Measurements from ENCODE around the gene DDAH1. TPM values are rescaled to one million over a fixed set of nuclear protein-coding genes. Genes with fewer than 3 reads are reported as not detected.

Gene DDAH1
- total RNA-seq, 6 experiments from 2014 or later = 54.9 to 94.9 (median 66.2) TPM

DNA sequence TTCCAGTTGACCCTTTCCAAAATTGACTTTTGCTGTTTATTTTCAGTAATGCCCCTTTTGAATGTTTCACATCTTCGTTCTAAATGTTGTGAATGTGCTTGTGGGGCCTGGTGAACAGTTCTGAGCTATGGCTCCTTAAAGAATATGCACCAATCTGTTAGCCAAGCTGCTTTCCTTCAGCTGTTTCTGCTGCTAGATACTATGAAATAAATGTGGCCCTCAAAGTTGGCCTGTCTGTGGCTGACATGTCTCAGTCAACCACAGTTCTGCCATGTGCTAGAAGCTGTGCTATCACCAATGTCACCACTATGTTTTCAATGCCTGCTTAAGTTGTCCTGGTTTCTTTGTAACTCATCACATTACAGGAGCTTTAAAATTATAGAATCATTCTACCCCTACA lies 101.9 kb downstream of the DDAH1 start:
- Histone ChIP-seq H3K27me3 (no peaks in the 10 kb centered on the region), H3K4me3 (no peak overlapping the region), H3K4me1 (peaks cover 0 to 36% (median 0%) of the 10 kb centered on the region in 4 donors), H3K36me3 (no peaks in the 10 kb centered on the region), H3K27ac (peak overlapping the region in 1 of 3 donors; percentile 4), H3K9me3 (no peaks in the 10 kb centered on the region)
- no peak for ATAC-seq
- no peak for TF ChIP-seq POLR2A (IDR thresholded peaks at IDR 0.05)
- TF ChIP-seq, protein P1, sequence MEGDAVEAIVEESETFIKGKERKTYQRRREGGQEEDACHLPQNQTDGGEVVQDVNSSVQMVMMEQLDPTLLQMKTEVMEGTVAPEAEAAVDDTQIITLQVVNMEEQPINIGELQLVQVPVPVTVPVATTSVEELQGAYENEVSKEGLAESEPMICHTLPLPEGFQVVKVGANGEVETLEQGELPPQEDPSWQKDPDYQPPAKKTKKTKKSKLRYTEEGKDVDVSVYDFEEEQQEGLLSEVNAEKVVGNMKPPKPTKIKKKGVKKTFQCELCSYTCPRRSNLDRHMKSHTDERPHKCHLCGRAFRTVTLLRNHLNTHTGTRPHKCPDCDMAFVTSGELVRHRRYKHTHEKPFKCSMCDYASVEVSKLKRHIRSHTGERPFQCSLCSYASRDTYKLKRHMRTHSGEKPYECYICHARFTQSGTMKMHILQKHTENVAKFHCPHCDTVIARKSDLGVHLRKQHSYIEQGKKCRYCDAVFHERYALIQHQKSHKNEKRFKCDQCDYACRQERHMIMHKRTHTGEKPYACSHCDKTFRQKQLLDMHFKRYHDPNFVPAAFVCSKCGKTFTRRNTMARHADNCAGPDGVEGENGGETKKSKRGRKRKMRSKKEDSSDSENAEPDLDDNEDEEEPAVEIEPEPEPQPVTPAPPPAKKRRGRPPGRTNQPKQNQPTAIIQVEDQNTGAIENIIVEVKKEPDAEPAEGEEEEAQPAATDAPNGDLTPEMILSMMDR (IDR thresholded peaks at IDR 0.05) = no peak
- DNase-seq = no peak
- intact Hi-C loops (cut with DNase I) = no loop called here
- WGBS (ENCODE audit: insufficient coverage, low coverage, low lambda C conversion rate, missing lambda C conversion rate) = 55% methylated on average over 1 of the region's 1 CpG

DNA sequence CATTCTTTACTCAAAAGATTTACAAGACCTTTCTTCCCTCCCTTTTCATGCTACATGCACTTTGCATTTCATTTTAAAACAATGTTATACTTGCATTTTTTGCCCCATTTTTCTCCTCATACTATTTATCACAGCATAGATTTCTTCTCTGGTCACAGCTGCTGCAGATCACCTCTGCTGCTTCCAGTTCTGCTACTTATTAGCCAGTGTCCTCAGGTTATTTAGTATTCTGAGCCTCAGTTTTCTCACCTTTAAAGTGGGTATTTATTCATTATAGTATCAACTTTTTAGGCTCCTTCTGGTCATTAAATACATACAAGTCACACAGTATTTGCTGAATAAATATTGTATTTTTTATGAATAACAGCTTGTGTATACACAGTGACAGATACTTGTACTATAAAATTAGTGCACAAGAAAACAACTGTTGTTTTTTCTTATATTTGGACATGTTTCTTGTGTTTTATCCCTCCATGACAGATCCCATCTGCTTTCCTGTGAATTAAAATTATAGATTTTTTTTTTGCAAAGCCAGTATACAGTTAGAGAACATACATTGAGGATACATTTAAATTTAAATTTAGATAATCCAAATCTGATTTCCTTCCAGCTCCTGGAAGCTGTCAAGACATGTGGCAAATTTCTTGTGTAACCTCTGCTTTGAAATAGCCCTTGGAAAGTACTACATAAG lies 103.2 kb downstream of the DDAH1 start:
- no peak for TF ChIP-seq POLR2A (IDR thresholded peaks at IDR 0.05)
- TF ChIP-seq, protein P1 (IDR thresholded peaks at IDR 0.05) = no peak
- H3K27me3 ChIP-seq = no peaks in the 10 kb centered on the region
- no peak for DNase-seq
- no peak for ATAC-seq
- no peaks in the 10 kb centered on the region for H3K9me3 ChIP-seq
- H3K36me3 ChIP-seq = no peaks in the 10 kb centered on the region
- H3K4me1 ChIP-seq = peaks cover 0 to 36% (median 0%) of the 10 kb centered on the region in 4 donors
- peak overlapping the region in 1 of 3 donors; percentile 12 for H3K27ac ChIP-seq
- H3K4me3 ChIP-seq = no peak overlapping the region
- intact Hi-C loops (cut with DNase I) = no loop called here

DNA sequence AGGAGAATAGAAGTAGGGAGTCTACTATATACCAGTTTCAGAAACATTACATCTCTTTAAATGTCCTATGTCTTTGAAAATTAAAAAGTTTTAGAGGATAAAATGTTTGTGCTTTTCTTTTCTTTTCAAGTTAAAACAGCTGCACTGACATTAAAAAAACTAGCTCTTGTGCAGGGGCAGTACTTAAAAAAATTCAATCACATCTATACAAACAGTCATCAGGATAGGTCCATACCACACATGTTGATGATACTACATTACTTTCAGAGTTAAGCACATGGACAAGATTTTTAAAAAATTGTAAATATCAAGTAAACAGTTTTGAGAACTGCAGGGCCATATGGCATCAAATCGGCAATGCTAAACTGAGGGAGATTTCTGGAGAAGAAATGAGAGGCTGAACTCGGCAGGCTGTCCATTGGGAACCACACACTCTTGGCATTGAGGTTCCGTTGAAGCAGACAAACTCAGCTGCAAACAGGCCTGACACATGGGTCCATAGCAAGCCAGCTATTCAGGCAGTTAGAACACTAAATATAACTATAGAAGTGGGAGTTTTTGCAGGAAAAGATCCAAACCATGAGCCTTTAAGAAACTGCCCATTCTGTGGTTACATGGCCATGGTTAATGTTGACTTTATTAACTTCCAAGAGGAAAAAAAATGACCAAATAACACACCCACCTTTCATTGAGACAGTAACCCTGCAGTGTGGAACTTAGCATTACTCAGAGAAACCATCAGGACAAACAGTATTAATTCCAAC lies 104.0 kb downstream of the DDAH1 start:
- 79% methylated on average over 3 of the region's 3 CpGs for WGBS (ENCODE audit: insufficient coverage, low coverage, low lambda C conversion rate, missing lambda C conversion rate)
- no peaks in the 10 kb centered on the region for H3K36me3 ChIP-seq
- no peak overlapping the region for H3K4me3 ChIP-seq
- H3K4me1 ChIP-seq = peaks cover 0 to 39% (median 0%) of the 10 kb centered on the region in 4 donors
- H3K9me3 ChIP-seq = no peaks in the 10 kb centered on the region
- DNase-seq = no peak
- H3K27me3 ChIP-seq = no peaks in the 10 kb centered on the region
- no peak overlapping the region for H3K27ac ChIP-seq
- intact Hi-C loops (cut with DNase I) = no loop called here
- no peak for TF ChIP-seq POLR2A (IDR thresholded peaks at IDR 0.05)
- TF ChIP-seq, protein P1 (IDR thresholded peaks at IDR 0.05) = no peak
- ATAC-seq = peak; percentile 28 to 72 (median 34)

DNA sequence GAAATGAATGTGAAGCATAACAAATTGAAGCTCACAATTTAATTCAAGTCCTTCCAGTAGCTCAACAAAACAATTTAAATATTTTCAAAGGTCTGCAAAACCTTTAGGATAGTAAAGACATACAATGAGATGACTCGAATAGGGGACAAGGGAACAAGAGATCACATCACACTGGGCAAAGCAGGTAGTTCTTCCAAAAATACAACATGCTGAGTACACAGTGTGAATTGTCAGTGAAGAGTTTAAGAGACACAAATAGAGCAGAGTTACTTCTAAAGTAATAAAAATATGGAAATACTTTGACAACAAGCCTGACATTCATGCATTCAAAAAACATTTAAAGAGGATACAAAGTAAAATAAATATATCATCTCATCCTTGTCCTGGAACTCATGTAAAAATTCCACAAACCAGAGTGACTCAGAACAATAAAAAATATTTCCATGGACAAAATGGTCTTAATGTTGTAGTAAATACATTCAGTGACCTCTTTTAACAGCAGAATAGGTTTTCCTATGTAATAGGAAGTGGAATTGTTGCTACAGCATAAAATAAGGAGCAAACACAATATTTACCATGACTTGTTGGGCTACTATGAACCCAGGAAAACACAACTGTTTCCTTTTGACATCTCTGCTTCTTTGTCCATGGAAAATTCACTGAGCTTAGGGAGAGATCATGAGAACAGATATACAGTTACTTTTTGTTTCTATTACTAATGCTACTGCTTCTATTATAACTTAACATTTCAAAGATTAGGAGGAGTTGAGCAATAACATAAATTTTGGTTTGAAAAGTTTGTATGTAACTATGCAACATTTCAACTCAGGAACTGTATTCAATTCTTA lies 104.9 kb downstream of the DDAH1 start:
- DNase-seq = no peak
- no peak for ATAC-seq
- Histone ChIP-seq H3K4me3 (no peak overlapping the region), H3K9me3 (no peaks in the 10 kb centered on the region), H3K4me1 (peaks cover 0 to 41% (median 0%) of the 10 kb centered on the region in 4 donors), H3K27ac (no peak overlapping the region), H3K27me3 (no peaks in the 10 kb centered on the region), H3K36me3 (no peaks in the 10 kb centered on the region)
- WGBS (ENCODE audit: insufficient coverage, low coverage, low lambda C conversion rate, missing lambda C conversion rate) = 46% methylated on average over 1 of the region's 1 CpG
- no peak for TF ChIP-seq POLR2A (IDR thresholded peaks at IDR 0.05)
- TF ChIP-seq, protein P1 (IDR thresholded peaks at IDR 0.05) = no peak
- intact Hi-C loops (cut with DNase I) = no loop called here
